Measurements from ENCODE around the gene LRRC45.

DNA sequence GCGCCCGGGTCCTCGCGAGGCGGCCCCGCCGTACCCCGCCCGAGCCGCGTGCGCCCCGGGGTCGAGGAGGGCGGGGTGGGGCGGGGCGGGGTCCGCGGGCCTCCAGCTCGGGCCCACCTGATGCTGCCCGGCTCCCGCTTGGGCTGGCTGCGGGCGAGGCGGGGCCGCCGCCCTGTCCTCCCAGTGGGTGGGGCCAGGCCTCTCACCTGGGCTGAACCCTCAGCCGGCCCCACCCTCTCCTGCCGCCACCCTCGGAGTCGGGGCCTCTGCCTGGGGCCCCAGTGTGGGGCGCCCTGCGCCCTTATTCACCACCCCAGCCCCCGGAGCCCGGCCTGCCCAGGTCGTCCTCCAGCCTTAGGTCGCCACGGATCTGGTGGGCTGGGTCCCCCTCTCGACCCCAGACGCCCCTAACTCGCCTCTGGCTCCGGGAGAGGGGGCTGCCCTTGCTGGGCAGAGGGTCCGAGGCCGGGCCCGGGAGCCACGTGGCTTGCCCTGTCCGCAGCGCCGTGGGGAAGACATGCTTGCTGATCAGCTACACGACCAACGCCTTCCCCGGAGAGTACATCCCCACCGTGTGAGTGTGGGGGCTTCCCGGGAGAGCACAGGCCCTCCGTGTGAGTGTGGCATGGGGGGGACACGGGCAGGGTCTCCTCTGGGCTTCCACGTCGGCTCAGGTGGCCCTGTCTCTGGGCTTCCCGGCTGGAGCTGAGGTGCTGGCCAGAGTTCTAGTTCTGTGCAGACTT, 9.0 kb downstream of the LRRC45 start:
- TF ChIP-seq, protein P1, sequence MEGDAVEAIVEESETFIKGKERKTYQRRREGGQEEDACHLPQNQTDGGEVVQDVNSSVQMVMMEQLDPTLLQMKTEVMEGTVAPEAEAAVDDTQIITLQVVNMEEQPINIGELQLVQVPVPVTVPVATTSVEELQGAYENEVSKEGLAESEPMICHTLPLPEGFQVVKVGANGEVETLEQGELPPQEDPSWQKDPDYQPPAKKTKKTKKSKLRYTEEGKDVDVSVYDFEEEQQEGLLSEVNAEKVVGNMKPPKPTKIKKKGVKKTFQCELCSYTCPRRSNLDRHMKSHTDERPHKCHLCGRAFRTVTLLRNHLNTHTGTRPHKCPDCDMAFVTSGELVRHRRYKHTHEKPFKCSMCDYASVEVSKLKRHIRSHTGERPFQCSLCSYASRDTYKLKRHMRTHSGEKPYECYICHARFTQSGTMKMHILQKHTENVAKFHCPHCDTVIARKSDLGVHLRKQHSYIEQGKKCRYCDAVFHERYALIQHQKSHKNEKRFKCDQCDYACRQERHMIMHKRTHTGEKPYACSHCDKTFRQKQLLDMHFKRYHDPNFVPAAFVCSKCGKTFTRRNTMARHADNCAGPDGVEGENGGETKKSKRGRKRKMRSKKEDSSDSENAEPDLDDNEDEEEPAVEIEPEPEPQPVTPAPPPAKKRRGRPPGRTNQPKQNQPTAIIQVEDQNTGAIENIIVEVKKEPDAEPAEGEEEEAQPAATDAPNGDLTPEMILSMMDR (conservative IDR thresholded peaks at IDR 0.05; ENCODE audit: low read depth, low read length), result no peak
- TF ChIP-seq EZH2 (IDR thresholded peaks at IDR 0.05; ENCODE audit: borderline replicate concordance, low read depth, low read length, poor library complexity, severe bottlenecking), result no peak
